ENCODE measurements around the gene MCM5. TPM values are rescaled to one million over a fixed set of nuclear protein-coding genes. Genes with fewer than 3 reads are reported as not detected.

The MCM5 gene
- total RNA-seq, 1 donor = 31.5 TPM

- DNase-seq (ENCODE audit: low read depth) = no peak
- no peak overlapping the region for H3K4me3 ChIP-seq (ENCODE audit: low read depth, low read length)
- no peak for TF ChIP-seq CTCF (IDR thresholded peaks at IDR 0.05; ENCODE audit: insufficient read depth, low read depth, low read length)
These were observed 51.1 kb downstream of the MCM5 start for GRCh38 chr22:35450824-35451569.

- H3K4me3 ChIP-seq (ENCODE audit: low read depth, low read length) = no peak overlapping the region
- no peak for TF ChIP-seq CTCF (IDR thresholded peaks at IDR 0.05; ENCODE audit: insufficient read depth, low read depth, low read length)
- no peak for DNase-seq (ENCODE audit: low read depth)
These were observed 51.7 kb downstream of the MCM5 start for GRCh38 chr22:35451592-35451991.

GRCh38 chr22:35452351-35452781, 52.4 kb downstream of the MCM5 start:
- no peak for TF ChIP-seq CTCF (IDR thresholded peaks at IDR 0.05; ENCODE audit: insufficient read depth, low read depth, low read length)
- H3K4me3 ChIP-seq (ENCODE audit: low read depth, low read length) = no peak overlapping the region
- no peak for DNase-seq (ENCODE audit: low read depth)

- DNase-seq (ENCODE audit: low read depth) = no peak
- no peak overlapping the region for H3K4me3 ChIP-seq (ENCODE audit: low read depth, low read length)
- no peak for TF ChIP-seq CTCF (IDR thresholded peaks at IDR 0.05; ENCODE audit: insufficient read depth, low read depth, low read length)
These were observed 53.1 kb downstream of the MCM5 start for GRCh38 chr22:35452810-35453743.

- TF ChIP-seq CTCF (IDR thresholded peaks at IDR 0.05; ENCODE audit: insufficient read depth, low read depth, low read length) = peak; percentile 26
- DNase-seq (ENCODE audit: low read depth) = peak; percentile 7
- H3K4me3 ChIP-seq (ENCODE audit: low read depth, low read length) = no peak overlapping the region
These were observed 54.6 kb downstream of the MCM5 start for GRCh38 chr22:35454416-35455054.

GRCh38 chr22:35455529-35455928, 55.6 kb downstream of the MCM5 start:
- H3K4me3 ChIP-seq (ENCODE audit: low read depth, low read length) = no peak overlapping the region
- DNase-seq (ENCODE audit: low read depth) = no peak
- no peak for TF ChIP-seq CTCF (IDR thresholded peaks at IDR 0.05; ENCODE audit: insufficient read depth, low read depth, low read length)

Data from fibroblast of villous mesenchyme (primary cell).